GM19239 (cell line): Measurements from ENCODE around the gene MEAF6.
"Not testable (repeated sequence)": the region's sequence is repeated elsewhere in the genome, so short reads cannot be mapped to it uniquely, and the experiment has no call there.

Source experiments
- DNase-seq: peaks from one replicate; pipeline ENCODE4 v3.0.0; 2011; ENCODE audit warnings: low spot score; ENCODE audit not compliant: insufficient read length
- FAIRE-seq: peaks from 2 replicates; lab custom pipeline; 2011; peaks lifted over from hg19 to GRCh38; lab: Jason Lieb, UNC

Gene MEAF6

GRCh38 chr1:37514350-37515184 lies at the start of gene MEAF6:
TSS of gene MEAF6 (minus strand) at chr1:37514766. CDS start at chr1:37514746, 20 bp downstream.
- peak; percentile 66 for FAIRE-seq
- peak; percentile 95 for DNase-seq

DNA sequence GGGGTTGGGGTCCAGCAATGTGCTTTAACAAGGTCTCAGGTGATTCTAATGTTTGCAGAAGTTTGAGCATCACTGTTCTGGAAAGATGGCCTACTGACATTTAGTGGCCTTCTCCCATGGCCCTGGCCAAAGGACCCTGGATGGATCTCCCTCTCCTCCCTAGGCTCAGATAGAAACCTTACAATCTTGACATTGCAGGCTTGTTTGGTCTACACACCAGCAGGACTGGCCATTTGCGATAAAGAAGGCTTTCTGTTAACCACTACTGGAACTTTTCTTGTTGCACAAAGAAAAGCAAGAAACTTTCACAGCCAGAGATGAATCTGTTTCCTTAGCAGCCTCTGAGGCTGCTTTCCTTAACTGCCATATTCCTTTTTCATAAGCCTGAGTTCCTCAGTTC lies 48.4 kb upstream of the MEAF6 start:
- FAIRE-seq (no peak), DNase-seq (no peak)

DNA sequence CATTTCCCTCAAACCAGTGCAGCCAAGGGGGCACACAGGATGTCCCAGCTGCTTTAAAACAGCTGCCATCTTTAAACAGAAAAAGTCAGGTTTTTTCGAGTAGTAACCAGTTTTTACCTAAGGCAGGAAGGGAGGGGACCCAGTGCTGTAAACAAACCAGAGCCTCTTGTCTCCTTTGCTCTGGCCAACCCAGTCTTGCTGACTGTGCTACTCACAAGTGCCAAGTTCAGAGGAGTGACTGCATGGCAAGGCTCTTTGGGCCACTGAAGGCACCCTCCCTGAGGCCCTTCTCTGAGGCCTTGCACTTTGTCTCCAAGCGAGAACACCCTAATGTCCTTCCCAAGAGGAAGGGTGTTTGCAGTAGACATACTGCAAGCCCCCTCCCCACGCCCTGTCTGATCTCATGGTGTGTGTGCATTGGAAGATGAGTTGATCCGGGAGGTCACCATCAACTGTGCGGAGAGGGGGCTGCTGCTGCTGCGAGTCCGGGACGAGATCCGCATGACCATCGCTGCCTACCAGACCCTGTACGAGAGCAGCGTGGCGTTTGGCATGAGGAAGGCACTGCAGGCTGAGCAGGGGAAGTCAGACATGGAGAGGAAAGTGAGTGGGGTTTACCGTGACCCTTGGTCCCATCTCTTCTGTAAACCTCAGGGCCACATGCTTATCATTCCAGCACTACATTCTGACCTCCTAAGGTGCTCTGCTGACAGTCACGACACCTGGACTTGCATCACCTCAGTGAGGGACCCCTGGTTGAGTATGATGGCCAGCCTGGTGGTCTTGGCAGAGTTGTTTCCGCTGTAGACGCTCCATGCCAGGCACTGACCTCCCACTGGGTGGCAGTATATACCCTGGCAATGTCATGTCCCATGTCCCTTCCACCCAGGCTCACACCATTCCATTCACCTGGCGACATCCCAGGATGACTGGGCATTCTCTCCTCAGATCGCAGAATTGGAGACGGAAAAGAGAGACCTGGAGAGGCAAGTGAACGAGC lies 46.9 kb upstream of the MEAF6 start:
- DNase-seq (peak; percentile 21), FAIRE-seq (peak; percentile 75)

DNA sequence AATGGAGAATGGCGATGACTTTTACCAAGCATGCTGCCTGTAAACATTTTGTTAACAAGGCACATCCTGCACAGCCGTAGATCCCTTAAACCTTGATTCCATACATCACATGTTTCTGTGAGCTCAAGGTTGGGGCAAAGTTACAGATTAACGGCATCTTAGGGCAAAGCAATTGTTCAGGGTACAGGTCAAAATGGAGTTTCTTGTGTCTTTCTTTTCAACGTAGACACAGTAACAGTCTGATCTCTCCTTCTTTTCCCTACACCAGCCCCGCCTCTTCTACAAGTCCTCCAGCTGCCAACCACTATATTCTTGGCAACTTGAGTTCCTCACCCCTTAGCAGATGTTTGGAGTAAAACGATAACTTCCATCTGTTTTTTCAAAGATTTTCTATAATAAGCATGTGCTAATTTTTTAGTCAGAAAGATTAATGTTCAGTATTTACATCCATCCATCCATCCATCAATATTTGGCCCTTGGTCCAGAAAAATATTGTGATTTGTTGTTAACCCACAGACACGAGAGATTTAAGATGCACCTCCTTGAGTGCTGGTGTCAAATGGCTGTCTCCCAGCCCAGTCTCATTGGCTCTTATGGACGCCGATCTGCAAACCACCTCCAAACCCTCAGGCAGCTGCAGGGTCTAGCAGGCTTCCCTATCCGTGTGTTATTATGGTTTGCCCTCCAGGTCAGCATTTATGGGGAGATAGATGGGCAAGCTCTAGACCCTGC lies 46.0 kb upstream of the MEAF6 start:
- FAIRE-seq = no peak
- no peak for DNase-seq

GRCh38 chr1:37559957-37560379 lies 45.4 kb upstream of the MEAF6 start:
- not testable (repeated sequence) for FAIRE-seq, DNase-seq

- FAIRE-seq = no peak
Measured at GRCh38 chr1:37559080-37559479, 44.5 kb upstream of the MEAF6 start.

DNA sequence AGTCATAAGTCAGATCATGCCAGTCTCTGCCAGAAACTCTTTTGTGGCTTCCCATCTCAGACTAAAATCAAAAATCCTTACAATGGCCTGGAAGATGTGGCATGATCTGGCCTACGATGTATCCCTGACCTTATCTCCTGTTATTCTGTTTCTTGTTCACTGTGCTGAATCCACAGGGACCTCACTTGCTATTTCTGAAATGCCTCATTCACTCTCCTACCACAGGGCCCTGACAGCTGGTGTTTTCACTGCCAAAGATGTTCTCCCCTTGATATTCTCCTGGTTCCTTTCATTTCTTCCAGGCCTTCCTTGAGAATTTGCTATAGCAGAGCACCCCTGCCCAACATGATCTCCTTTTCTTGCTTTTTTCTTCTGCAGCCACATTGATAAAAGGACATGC lies 43.8 kb upstream of the MEAF6 start:
- FAIRE-seq = no peak
- no peak for DNase-seq

More at GRCh38 chr1:37559080-37559479, 44.5 kb upstream of the MEAF6 start:
- no peak for DNase-seq

- FAIRE-seq (no peak), DNase-seq (no peak)
Measured at GRCh38 chr1:37557402-37557801, 42.8 kb upstream of the MEAF6 start.

GRCh38 chr1:37556712-37557196 lies 42.2 kb upstream of the MEAF6 start, which contains the start of gene DNALI1:
TSS of gene DNALI1 (plus strand) at chr1:37556940. CDS start at chr1:37556995, 55 bp downstream.
- DNase-seq (peak; percentile 19), FAIRE-seq (no peak)

DNA sequence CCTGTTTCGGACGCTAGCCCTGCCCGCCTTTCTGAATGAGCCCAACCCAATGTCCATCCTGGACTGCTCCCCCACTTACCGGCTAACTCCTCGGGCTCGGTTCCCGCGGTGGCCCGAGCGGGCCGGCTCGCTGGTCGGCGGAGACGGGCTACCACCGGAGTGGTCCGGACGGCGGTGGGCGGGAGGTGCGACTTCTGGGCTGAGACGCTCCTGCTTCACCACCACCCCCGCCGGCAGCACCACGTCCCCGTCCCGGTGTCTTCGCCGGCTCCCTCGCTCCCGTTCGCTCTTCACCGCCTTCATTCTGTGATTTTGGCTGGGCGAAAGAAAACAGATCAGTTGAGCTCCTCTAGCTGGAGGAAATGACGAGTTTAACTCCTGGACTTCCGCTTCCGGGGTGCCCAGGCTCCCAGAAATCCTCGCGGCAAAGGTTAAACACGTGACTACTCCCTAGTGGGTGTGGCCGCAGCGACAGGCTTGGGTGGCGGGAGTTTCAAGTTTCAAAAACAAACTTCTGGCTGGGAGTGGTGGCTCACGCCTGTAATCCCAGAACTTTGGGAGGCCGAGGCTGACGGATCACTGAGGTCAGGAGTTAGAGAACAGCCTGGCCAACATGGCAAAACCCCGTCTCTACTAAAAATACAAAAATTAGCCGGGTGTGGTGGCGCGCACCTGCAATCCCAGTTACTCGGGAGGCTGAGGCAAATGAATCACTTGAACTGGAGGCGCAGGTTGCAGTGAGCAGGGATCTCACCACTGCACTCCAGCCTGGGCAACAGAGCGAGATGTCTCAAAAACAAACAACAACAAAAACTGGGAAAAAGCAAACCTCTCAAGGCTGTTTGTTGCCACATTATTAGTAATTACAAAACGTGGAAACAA lies 39.6 kb upstream of the MEAF6 start, which contains the start of gene SNIP1:
SNIP1 (minus strand) TSS at position 367 of the 882 bp plus-strand sequence; CDS start at position 303, 64 bp downstream.
- DNase-seq (peak; percentile 96), FAIRE-seq (peak; percentile 96)

DNA sequence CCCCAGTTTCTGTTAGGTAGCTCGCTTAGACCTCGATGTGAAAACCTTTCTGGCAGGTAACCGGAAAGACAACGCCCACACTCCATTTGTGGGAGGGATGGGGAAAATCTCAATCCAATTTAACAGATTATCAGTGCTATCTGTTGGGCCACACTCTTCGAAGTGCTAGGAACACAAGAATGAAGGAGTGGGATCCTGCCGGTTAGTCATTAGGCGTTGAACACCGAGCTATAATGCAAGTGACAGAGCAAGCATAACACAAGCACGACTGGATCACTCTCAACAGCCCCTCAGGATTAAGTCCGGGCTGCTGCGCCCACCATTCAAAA lies 39.0 kb upstream of the MEAF6 start:
- FAIRE-seq (peak; percentile 8), DNase-seq (no peak)

DNA sequence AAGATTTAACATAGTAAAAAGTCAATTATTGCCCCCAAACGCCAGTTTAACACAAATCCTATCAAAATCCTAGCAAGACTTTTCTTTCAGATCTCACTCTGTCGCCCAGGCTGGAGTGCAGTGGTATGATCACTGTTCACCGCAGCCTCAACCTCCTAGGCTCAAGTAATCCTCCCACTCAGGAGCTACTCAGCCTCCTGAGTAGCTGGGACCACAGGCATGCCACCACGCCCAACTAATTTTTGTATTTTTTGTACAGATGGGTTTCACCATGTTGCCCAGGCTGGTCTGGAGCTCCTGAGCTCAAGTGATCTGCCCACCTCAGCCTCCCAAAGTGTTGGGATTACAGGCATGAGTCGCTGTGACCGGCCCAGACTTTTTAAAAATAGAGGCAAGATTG lies 34.8 kb upstream of the MEAF6 start:
- DNase-seq = no peak
- no peak for FAIRE-seq

GRCh38 chr1:37545019-37545418 lies 30.5 kb upstream of the MEAF6 start:
- FAIRE-seq (no peak), DNase-seq (no peak)

DNA sequence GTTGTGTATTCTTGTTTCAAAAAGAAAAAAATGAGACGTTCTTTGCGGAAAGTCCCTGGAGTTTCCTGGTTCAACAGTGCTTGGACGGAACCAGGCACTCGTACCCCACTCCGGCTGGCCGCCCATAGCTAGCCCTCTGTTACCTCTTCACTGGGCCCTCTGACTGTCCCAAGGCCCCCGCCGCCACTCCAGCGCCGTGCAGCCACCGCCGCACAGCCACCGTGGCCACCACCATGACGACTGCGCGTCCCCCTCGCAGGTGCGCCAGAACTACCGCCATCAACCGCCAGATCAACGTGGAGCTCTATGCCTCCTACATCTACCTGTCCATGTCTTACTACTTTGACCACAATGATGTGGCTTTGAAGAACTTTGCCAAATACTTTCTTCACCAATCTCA lies 30.0 kb upstream of the MEAF6 start:
- FAIRE-seq = no peak
- no peak for DNase-seq

GRCh38 chr1:37540036-37540785 lies 25.6 kb upstream of the MEAF6 start:
- DNase-seq (no peak), FAIRE-seq (no peak)

DNA sequence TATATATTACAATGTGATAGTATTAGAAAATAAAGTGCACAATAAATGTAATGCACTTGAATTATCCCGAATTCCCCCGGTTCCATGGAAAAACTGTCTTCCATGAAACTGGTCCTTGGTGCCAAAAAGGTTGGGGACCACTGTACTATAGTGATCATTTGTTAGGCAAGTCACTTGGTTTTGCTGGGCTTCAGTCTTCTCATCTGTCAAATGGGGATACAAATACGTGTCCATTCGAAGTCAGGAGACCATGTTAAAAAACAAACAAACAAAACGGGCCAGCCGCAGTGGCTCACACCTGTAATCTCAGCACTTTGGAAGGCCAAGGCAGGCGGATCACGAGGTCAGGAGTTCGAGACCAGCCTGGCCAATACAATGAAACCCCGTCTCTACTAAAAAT lies 24.6 kb upstream of the MEAF6 start:
- DNase-seq, FAIRE-seq: not testable (repeated sequence)

- DNase-seq (no peak), FAIRE-seq (no peak)
Measured at GRCh38 chr1:37537378-37537777, 22.8 kb upstream of the MEAF6 start.
